ENCODE data around the gene ABCB11. TPM values are rescaled to one million over a fixed set of nuclear protein-coding genes. Genes with fewer than 3 reads are reported as not detected.

ABCB11 gene
- total RNA-seq, 1 experiment from 2014 or later, result 1.3 TPM

DNA sequence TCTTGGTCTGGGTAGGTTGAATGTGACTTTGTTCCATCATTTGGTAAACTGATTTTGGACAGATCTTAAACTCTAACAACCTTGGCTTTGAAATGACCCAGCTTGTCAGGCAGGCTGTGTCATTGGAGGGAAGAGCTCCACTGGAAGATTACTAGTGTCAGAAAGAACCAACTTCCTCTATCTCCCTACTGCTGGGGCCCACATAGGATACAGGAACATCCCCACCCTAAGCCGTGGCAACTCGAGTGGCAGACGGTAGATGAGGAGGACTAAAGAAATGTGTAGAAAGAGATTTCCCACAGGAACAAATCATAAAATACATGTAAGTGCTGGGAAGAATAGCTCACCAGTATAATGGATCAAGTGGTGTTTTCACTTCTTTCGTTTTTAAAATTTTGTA lies 134.3 kb downstream of the ABCB11 start:
- Mint-ChIP-seq H3K4me3 (ENCODE audit: low read depth, unreplicated experiment) (no peak overlapping the region), H3K27ac (ENCODE audit: unreplicated experiment) (no peak overlapping the region), H3K36me3 (ENCODE audit: insufficient read depth, unreplicated experiment) (no peaks in the 10 kb centered on the region), H3K27me3 (ENCODE audit: unreplicated experiment) (no peaks in the 10 kb centered on the region), H3K4me1 (ENCODE audit: low read depth, unreplicated experiment) (no peaks in the 10 kb centered on the region), H3K9me3 (ENCODE audit: low read depth, unreplicated experiment) (no peaks in the 10 kb centered on the region)
- intact Hi-C loops (cut with micrococcal nuclease; ENCODE audit: unreplicated experiment), result no loop called here
- no peak for DNase-seq
- CTCF ChIA-PET, result no interaction called here
- TF ChIP-seq, protein P1, sequence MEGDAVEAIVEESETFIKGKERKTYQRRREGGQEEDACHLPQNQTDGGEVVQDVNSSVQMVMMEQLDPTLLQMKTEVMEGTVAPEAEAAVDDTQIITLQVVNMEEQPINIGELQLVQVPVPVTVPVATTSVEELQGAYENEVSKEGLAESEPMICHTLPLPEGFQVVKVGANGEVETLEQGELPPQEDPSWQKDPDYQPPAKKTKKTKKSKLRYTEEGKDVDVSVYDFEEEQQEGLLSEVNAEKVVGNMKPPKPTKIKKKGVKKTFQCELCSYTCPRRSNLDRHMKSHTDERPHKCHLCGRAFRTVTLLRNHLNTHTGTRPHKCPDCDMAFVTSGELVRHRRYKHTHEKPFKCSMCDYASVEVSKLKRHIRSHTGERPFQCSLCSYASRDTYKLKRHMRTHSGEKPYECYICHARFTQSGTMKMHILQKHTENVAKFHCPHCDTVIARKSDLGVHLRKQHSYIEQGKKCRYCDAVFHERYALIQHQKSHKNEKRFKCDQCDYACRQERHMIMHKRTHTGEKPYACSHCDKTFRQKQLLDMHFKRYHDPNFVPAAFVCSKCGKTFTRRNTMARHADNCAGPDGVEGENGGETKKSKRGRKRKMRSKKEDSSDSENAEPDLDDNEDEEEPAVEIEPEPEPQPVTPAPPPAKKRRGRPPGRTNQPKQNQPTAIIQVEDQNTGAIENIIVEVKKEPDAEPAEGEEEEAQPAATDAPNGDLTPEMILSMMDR (IDR thresholded peaks at IDR 0.05; ENCODE audit: unreplicated experiment), result no peak
- no TSS peak for BruUV-seq (replicated peaks)

GRCh38 chr2:168895771-168896170 lies 135.4 kb downstream of the ABCB11 start:
- CTCF ChIA-PET, result no interaction called here
- H3K36me3 Mint-ChIP-seq (ENCODE audit: insufficient read depth, unreplicated experiment), result peaks cover 2% of the 10 kb centered on the region
- no peak overlapping the region for H3K4me3 Mint-ChIP-seq (ENCODE audit: low read depth, unreplicated experiment)
- H3K9me3 Mint-ChIP-seq (ENCODE audit: low read depth, unreplicated experiment), result no peaks in the 10 kb centered on the region
- no peak overlapping the region for H3K27ac Mint-ChIP-seq (ENCODE audit: unreplicated experiment)
- BruUV-seq (replicated peaks), result no TSS peak
- DNase-seq, result no peak
- intact Hi-C loops (cut with micrococcal nuclease; ENCODE audit: unreplicated experiment), result no loop called here
- no peaks in the 10 kb centered on the region for H3K4me1 Mint-ChIP-seq (ENCODE audit: low read depth, unreplicated experiment)
- TF ChIP-seq, protein P1 (IDR thresholded peaks at IDR 0.05; ENCODE audit: unreplicated experiment), result no peak
- H3K27me3 Mint-ChIP-seq (ENCODE audit: unreplicated experiment), result no peaks in the 10 kb centered on the region

GRCh38 chr2:168894720-168895119 lies 136.4 kb downstream of the ABCB11 start:
- Mint-ChIP-seq H3K4me1 (ENCODE audit: low read depth, unreplicated experiment) (no peaks in the 10 kb centered on the region), H3K27ac (ENCODE audit: unreplicated experiment) (no peak overlapping the region), H3K4me3 (ENCODE audit: low read depth, unreplicated experiment) (no peak overlapping the region), H3K27me3 (ENCODE audit: unreplicated experiment) (no peaks in the 10 kb centered on the region), H3K36me3 (ENCODE audit: insufficient read depth, unreplicated experiment) (peaks cover 12% of the 10 kb centered on the region), H3K9me3 (ENCODE audit: low read depth, unreplicated experiment) (no peaks in the 10 kb centered on the region)
- TF ChIP-seq, protein P1 (IDR thresholded peaks at IDR 0.05; ENCODE audit: unreplicated experiment), result no peak
- no peak for DNase-seq
- no TSS peak for BruUV-seq (replicated peaks)
- CTCF ChIA-PET, result no interaction called here
- intact Hi-C loops (cut with micrococcal nuclease; ENCODE audit: unreplicated experiment), result no loop called here

DNA sequence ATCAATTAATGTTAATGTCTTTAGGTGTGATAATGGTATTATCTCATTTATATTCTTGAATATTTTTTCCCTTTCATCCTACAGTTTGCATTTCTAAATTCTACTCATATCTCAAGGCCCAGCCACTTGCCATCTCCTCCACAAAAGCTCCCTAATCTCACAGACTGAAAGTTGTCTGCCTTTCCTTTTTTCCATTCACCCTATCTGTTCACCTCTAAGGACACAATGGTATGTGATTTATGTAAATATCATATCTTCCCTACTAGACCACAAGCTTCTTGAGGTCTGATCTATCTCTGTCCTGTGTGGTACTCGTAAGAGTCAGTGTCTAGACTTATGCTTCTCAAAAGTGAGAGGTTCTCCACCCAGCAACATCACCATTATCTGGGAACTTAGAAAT lies 137.0 kb downstream of the ABCB11 start:
- H3K4me1 Mint-ChIP-seq (ENCODE audit: low read depth, unreplicated experiment), result no peaks in the 10 kb centered on the region
- no peak overlapping the region for H3K27ac Mint-ChIP-seq (ENCODE audit: unreplicated experiment)
- H3K9me3 Mint-ChIP-seq (ENCODE audit: low read depth, unreplicated experiment), result no peaks in the 10 kb centered on the region
- TF ChIP-seq, protein P1 (IDR thresholded peaks at IDR 0.05; ENCODE audit: unreplicated experiment), result no peak
- no peak for DNase-seq
- H3K4me3 Mint-ChIP-seq (ENCODE audit: low read depth, unreplicated experiment), result no peak overlapping the region
- peaks cover 15% of the 10 kb centered on the region for H3K36me3 Mint-ChIP-seq (ENCODE audit: insufficient read depth, unreplicated experiment)
- CTCF ChIA-PET, result no interaction called here
- no peaks in the 10 kb centered on the region for H3K27me3 Mint-ChIP-seq (ENCODE audit: unreplicated experiment)
- intact Hi-C loops (cut with micrococcal nuclease; ENCODE audit: unreplicated experiment), result no loop called here
- no TSS peak for BruUV-seq (replicated peaks)

GRCh38 chr2:168892327-168892726 lies 138.8 kb downstream of the ABCB11 start:
- Mint-ChIP-seq H3K27me3 (ENCODE audit: unreplicated experiment) (no peaks in the 10 kb centered on the region), H3K9me3 (ENCODE audit: low read depth, unreplicated experiment) (no peaks in the 10 kb centered on the region), H3K36me3 (ENCODE audit: insufficient read depth, unreplicated experiment) (peaks cover 19% of the 10 kb centered on the region), H3K4me1 (ENCODE audit: low read depth, unreplicated experiment) (peaks cover 5% of the 10 kb centered on the region), H3K4me3 (ENCODE audit: low read depth, unreplicated experiment) (no peak overlapping the region), H3K27ac (ENCODE audit: unreplicated experiment) (no peak overlapping the region)
- CTCF ChIA-PET, result no interaction called here
- BruUV-seq (replicated peaks), result no TSS peak
- DNase-seq, result no peak
- intact Hi-C loops (cut with micrococcal nuclease; ENCODE audit: unreplicated experiment), result no loop called here
- TF ChIP-seq, protein P1 (IDR thresholded peaks at IDR 0.05; ENCODE audit: unreplicated experiment), result no peak
